K562 (cell line): ENCODE measurements around the gene ASPHD2. TPM values are rescaled to one million over a fixed set of nuclear protein-coding genes. Genes with fewer than 3 reads are reported as not detected.

Experiments used
- ATAC-seq: fragments of 200-7000 bp; cut with Tn5 transposase; 3 replicates; pipeline ENCODE4 v1.9.1; 2020; ENCODE audit warnings: moderate library complexity
- BruUV-seq: library from RNA; stranded (reverse); fragments of 400-500 nt; replicated peaks from 2 replicates; lab custom pipeline; 2021; lab: Mats Ljungman, UMichigan
- CTCF ChIA-PET: fragments of 300-600 bp; formaldehyde crosslinking; extraction: SDS; loops from one replicate; lab custom pipeline; 2021; ENCODE audit warnings: low intra/inter-chr PET ratio; lab: Yijun Ruan, JAX
- POLR2A ChIA-PET: fragments of 300-600, 350-650 bp; sonication (Branson Sonifier 250); formaldehyde crosslinking; extraction: SDS; loops from one replicate; lab custom pipeline; 2021; ENCODE audit warnings: antibody characterized with exemption, inconsistent platforms; lab: Yijun Ruan, JAX
- DNase-seq, 4 experiments: peaks; one replicate each; pipeline versions ENCODE4 v3.0.0 to v3.0.0-alpha.2; 2011 to 2018; ENCODE audit warnings: low spot score in 3 of 4, mixed read lengths in 3 of 4; ENCODE audit errors: extremely low read depth in 1 of 4
- FAIRE-seq: peaks from 2 replicates; lab custom pipeline; 2011; peaks lifted over from hg19 to GRCh38; lab: Jason Lieb, UNC
- H2AFZ ChIP-seq: 2 replicates; pipeline ENCODE4 v1.6.0; 2011; ENCODE audit warnings: low read depth, low read length, control low read depth, inconsistent platforms
- H3K27ac ChIP-seq: fragments of 200-600 bp; 3 replicates; pipeline ENCODE4 v1.8.0; 2011; ENCODE audit warnings: low read depth, mild to moderate bottlenecking, control low read depth, inconsistent platforms, low read length, moderate library complexity, mixed read lengths; ENCODE audit errors: extremely low read depth
- H3K27me3 ChIP-seq, 2 experiments: fragments of 300-600 bp in 1 of 2; 2 replicates in 1 of 2; 3 replicates in 1 of 2; pipeline versions ENCODE4 v1.6.0 to v1.8.0; 2011; ENCODE audit warnings: inconsistent platforms in 2 of 2, low read length in 2 of 2, mild to moderate bottlenecking in 1 of 2, mixed read lengths in 1 of 2, moderate library complexity in 1 of 2; ENCODE audit not compliant: control insufficient read depth in 2 of 2, insufficient read depth in 2 of 2
- H3K36me3 ChIP-seq: fragments of 300-600 bp; 3 replicates; pipeline ENCODE4 v1.8.0; 2011; ENCODE audit warnings: mild to moderate bottlenecking, low read length, inconsistent platforms; ENCODE audit not compliant: control insufficient read depth, insufficient read depth
- H3K4me1 ChIP-seq, 2 experiments: fragments of 200-600 bp in 1 of 2; replicated peaks in 1 of 2; 2 replicates in 1 of 2; 3 replicates in 1 of 2; pipeline versions ENCODE4 v1.5.1 to v1.8.0; 2011; ENCODE audit warnings: inconsistent platforms in 2 of 2, low read length in 2 of 2, mild to moderate bottlenecking in 1 of 2, mixed read lengths in 1 of 2, moderate library complexity in 1 of 2; ENCODE audit not compliant: control insufficient read depth in 2 of 2, insufficient read depth in 2 of 2
- H3K4me2 ChIP-seq: 2 replicates; pipeline ENCODE4 v1.6.1; 2011; ENCODE audit warnings: low read length, control low read depth, inconsistent platforms, mixed read lengths; ENCODE audit not compliant: insufficient read depth
- H3K4me3 ChIP-seq: fragments of 200-600 bp; sonication (generic), shearing (Covaris generic); 2 replicates; pipeline ENCODE4 v1.5.1; 2016; ENCODE audit warnings: control low read depth, inconsistent platforms
- H3K79me2 ChIP-seq: fragments of 200-600 bp; 3 replicates; pipeline ENCODE4 v1.8.0; 2011; ENCODE audit warnings: low read length, inconsistent platforms; ENCODE audit not compliant: control insufficient read depth, insufficient read depth
- H3K9ac ChIP-seq, 2 experiments: 2 replicates each; pipeline versions ENCODE4 v1.6.0 to v1.6.1; 2011; ENCODE audit warnings: low read depth in 2 of 2, low read length in 2 of 2, control low read depth in 1 of 2, inconsistent platforms in 1 of 2, mild to moderate bottlenecking in 1 of 2, mixed read lengths in 1 of 2; ENCODE audit not compliant: insufficient read depth in 1 of 2
- H3K9me1 ChIP-seq: one replicate; pipeline ENCODE4 v1.6.0; 2011; ENCODE audit warnings: inconsistent platforms, mild to moderate bottlenecking, low read length, moderate library complexity; ENCODE audit not compliant: control insufficient read depth, insufficient read depth
- H3K9me3 ChIP-seq: replicated peaks from 2 replicates; pipeline ENCODE4 v1.5.1; 2011; ENCODE audit warnings: low read depth, low read length, inconsistent platforms; ENCODE audit not compliant: control insufficient read depth, insufficient read depth
- H4K20me1 ChIP-seq: replicated peaks from 2 replicates; pipeline ENCODE4 v1.6.1; 2011; ENCODE audit warnings: low read length, inconsistent platforms, mixed read lengths; ENCODE audit not compliant: control insufficient read depth, insufficient read depth
- BHLHE40 ChIP-seq: IDR thresholded peaks from 2 replicates; pipeline ENCODE4 v1.6.1; 2011; ENCODE audit warnings: low read length, improper control_type of control experiment
- EHMT2 ChIP-seq: fragments of 450-650 bp; IDR thresholded peaks from 2 replicates; pipeline ENCODE4 v1.6.1; 2018; ENCODE audit warnings: antibody characterized with exemption
- POLR3G ChIP-seq: IDR thresholded peaks from 2 replicates; pipeline ENCODE4 v1.6.1; 2011; ENCODE audit not compliant: insufficient read length, insufficient replicate concordance; ENCODE audit errors: extremely low read depth
- TEAD2 ChIP-seq: fragments of 450-650 bp; IDR thresholded peaks from 2 replicates; pipeline ENCODE4 v1.6.1; 2016; ENCODE audit warnings: missing genetic modification characterization, control low read depth, missing compliant biosample characterization
- YY1 ChIP-seq, 3 experiments: IDR thresholded peaks; 2 replicates each; pipeline ENCODE4 v1.6.1; 2011; ENCODE audit warnings: low read length in 2 of 3, mild to moderate bottlenecking in 2 of 3, moderate library complexity in 2 of 3, borderline replicate concordance in 1 of 3, control low read depth in 1 of 3, low read depth in 1 of 3; ENCODE audit not compliant: insufficient read depth in 3 of 3, insufficient replicate concordance in 2 of 3, control insufficient read depth in 1 of 3, insufficient read length in 1 of 3; ENCODE audit errors: extremely low read depth in 1 of 3
- WGBS: fragments of 100-300 bp; shearing (Covaris generic); methylation state at CpG from one replicate; pipeline ENCODE4 v1.1.6; 2016; ENCODE audit warnings: low coverage, mixed read lengths; ENCODE audit not compliant: insufficient coverage; ENCODE audit errors: missing lambda C conversion rate; 5-methylcytosine and 5-hydroxymethylcytosine counted together
- in situ Hi-C: fragments of 300-500 bp; cut with MboI; formaldehyde crosslinking; loops from 4 replicates; pipeline ENCODE4 v1.15.0; 2018; ENCODE audit warnings: inconsistent platforms, mixed read lengths
- intact Hi-C: fragments of 100-400 bp; cut with micrococcal nuclease; formaldehyde crosslinking; loops from 2 replicates; pipeline ENCODE4 v1.14.2; 2022
- polyA plus RNA-seq, 8 experiments: library from polyadenylated mRNA; depleted of rRNA in 4 of 8; stranded (reverse) in 5 of 8; unstranded in 3 of 8; fragments of >200 nt; fragmentation: Nextera tagmentation in 2 of 8; fragmentation: Illumina TruSeq in 1 of 8; extraction: Ambion mirVana in 2 of 8; extraction: Trizol in 1 of 8; gene quantifications; 2 replicates each; pipeline versions ENCODE4 v1.2.1 to v1.2.3, GENCODE V29; 2011 to 2014; ENCODE audit warnings: inconsistent platforms in 1 of 8, missing spikeins in 1 of 8
- total RNA-seq, 7 experiments: library from RNA; depleted of rRNA in 6 of 7; stranded (reverse); fragments of >200 nt in 6 of 7; fragmentation: Illumina TruSeq in 2 of 7; extraction: Trizol in 2 of 7; gene quantifications; 2 replicates each; pipeline versions ENCODE4 v1.2.1 to v1.2.3, GENCODE V29; 2011 to 2021; ENCODE audit warnings: low replicate concordance in 1 of 7
- TF ChIP-seq, protein P1 (sequence below): sonication (generic); formaldehyde crosslinking; IDR thresholded peaks from 2 replicates; pipeline ENCODE4 v1.8.1; 2023; ENCODE audit warnings: mild to moderate bottlenecking, missing genetic modification reagents
- TF ChIP-seq, protein P2 (sequence below): fragments of 250-450 bp; sonication (Bioruptor Pico); IDR thresholded peaks from 2 replicates; pipeline ENCODE4 v1.4.0; 2020; ENCODE audit warnings: borderline replicate concordance
- TF ChIP-seq, protein P3 (sequence below), 3 experiments: IDR thresholded peaks in 2 of 3; conservative IDR thresholded peaks in 1 of 3; 2 replicates each; pipeline ENCODE4 v1.5.1; 2011 to 2012; ENCODE audit warnings: low read length in 3 of 3, mild to moderate bottlenecking in 3 of 3, control low read depth in 2 of 3, improper control_type of control experiment in 1 of 3, inconsistent platforms in 1 of 3, low read depth in 1 of 3, mixed read lengths in 1 of 3, moderate library complexity in 1 of 3; ENCODE audit not compliant: insufficient read depth in 2 of 3

Gene ASPHD2
- total and polyA plus RNA-seq, 9 of the 15 experiments (the other 6 are each of a cell fraction or from before 2014, with no cell fraction given): 0.18 to 0.64 (median 0.36) TPM

DNA sequence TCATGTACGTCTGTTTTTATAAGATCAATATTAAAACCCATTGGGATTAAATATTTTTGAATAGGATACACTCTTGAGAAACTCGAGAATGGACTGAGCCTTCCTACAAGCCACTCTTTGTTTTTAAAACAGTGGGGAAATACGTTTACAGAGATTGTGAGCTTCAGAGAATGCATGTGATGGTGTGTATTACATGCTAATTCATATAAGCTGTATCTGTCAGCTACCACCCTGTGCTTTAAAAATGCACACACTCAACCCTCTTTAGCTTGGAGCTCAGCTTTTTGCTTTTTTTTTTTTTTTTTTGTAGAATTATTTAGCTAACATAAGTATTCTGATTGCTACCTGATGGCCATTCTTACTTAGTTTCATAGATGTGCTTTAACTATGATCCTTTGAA lies 46.3 kb upstream of the ASPHD2 start:
- POLR2A ChIA-PET: interaction anchor here (0.6 kb wide), 1 partner anchor 182 kb away, joined by 3 read pairs; no protein-coding TSS in a partner anchor
- Histone ChIP-seq H3K9me1 (no peaks in the 10 kb centered on the region), H3K4me1 (no peaks in the 10 kb centered on the region), H3K9me3 (no peaks in the 10 kb centered on the region; the same call in 1 of the 2 replicates), H3K4me2 (no peak overlapping the region), H3K36me3 (no peaks in the 10 kb centered on the region), H3K79me2 (no peaks in the 10 kb centered on the region), H3K27me3 (peaks cover 2 to 8% of the 10 kb centered on the region in 2 experiments; a peak in 3 of 5 replicates), H3K4me3 (no peak overlapping the region), H3K9ac (no peak overlapping the region), H3K27ac (no peak overlapping the region), H2AFZ (no peak overlapping the region), H4K20me1 (no peaks in the 10 kb centered on the region)
- BruUV-seq: no TSS peak
- FAIRE-seq (no peak), ATAC-seq (no peak), DNase-seq (no peak)
- TF ChIP-seq BHLHE40: no peak
- TF ChIP-seq POLR3G: no peak
- TF ChIP-seq TEAD2 (tag): no peak
- TF ChIP-seq, protein P1, sequence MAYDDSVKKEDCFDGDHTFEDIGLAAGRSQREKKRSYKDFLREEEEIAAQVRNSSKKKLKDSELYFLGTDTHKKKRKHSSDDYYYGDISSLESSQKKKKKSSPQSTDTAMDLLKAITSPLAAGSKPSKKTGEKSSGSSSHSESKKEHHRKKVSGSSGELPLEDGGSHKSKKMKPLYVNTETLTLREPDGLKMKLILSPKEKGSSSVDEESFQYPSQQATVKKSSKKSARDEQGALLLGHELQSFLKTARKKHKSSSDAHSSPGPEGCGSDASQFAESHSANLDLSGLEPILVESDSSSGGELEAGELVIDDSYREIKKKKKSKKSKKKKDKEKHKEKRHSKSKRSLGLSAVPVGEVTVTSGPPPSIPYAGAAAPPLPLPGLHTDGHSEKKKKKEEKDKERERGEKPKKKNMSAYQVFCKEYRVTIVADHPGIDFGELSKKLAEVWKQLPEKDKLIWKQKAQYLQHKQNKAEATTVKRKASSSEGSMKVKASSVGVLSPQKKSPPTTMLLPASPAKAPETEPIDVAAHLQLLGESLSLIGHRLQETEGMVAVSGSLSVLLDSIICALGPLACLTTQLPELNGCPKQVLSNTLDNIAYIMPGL: no peak
- TF ChIP-seq, protein P2, sequence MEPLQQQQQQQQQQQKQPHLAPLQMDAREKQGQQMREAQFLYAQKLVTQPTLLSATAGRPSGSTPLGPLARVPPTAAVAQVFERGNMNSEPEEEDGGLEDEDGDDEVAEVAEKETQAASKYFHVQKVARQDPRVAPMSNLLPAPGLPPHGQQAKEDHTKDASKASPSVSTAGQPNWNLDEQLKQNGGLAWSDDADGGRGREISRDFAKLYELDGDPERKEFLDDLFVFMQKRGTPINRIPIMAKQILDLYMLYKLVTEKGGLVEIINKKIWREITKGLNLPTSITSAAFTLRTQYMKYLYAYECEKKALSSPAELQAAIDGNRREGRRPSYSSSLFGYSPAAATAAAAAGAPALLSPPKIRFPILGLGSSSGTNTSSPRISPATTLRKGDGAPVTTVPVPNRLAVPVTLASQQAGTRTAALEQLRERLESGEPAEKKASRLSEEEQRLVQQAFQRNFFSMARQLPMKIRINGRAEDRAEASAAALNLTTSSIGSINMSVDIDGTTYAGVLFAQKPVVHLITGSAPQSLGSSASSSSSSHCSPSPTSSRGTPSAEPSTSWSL (CRISPR knock-in tag): no peak
- TF ChIP-seq YY1 (IDR thresholded peaks at IDR 0.05; ENCODE audit: borderline replicate concordance in 1 of 3, control insufficient read depth in 1 of 3, extremely low read depth in 1 of 3, insufficient read depth in 3 of 3, insufficient read length in 1 of 3, insufficient replicate concordance in 2 of 3, low read depth in 1 of 3, low read length in 2 of 3): no peak
- no peak for TF ChIP-seq EHMT2
- TF ChIP-seq, protein P3, sequence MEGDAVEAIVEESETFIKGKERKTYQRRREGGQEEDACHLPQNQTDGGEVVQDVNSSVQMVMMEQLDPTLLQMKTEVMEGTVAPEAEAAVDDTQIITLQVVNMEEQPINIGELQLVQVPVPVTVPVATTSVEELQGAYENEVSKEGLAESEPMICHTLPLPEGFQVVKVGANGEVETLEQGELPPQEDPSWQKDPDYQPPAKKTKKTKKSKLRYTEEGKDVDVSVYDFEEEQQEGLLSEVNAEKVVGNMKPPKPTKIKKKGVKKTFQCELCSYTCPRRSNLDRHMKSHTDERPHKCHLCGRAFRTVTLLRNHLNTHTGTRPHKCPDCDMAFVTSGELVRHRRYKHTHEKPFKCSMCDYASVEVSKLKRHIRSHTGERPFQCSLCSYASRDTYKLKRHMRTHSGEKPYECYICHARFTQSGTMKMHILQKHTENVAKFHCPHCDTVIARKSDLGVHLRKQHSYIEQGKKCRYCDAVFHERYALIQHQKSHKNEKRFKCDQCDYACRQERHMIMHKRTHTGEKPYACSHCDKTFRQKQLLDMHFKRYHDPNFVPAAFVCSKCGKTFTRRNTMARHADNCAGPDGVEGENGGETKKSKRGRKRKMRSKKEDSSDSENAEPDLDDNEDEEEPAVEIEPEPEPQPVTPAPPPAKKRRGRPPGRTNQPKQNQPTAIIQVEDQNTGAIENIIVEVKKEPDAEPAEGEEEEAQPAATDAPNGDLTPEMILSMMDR (IDR thresholded peaks at IDR 0.05 in 2 of 3, conservative IDR thresholded peaks at IDR 0.05 in 1 of 3; ENCODE audit: insufficient read depth in 2 of 3, low read depth in 1 of 3, low read length in 3 of 3): no peak
- in situ Hi-C loops (no loop called here), intact Hi-C loops (no loop called here)
- CTCF ChIA-PET: no interaction called here
- WGBS: 0% methylated on average over 3 of the region's 3 CpGs
